ENCODE measurements around the gene TGM2.

The TGM2 gene

GRCh38 chr20:38161412-38161774 lies 3.7 kb downstream of the TGM2 start:
- no peak for DNase-seq (ENCODE audit: low spot score)

DNA sequence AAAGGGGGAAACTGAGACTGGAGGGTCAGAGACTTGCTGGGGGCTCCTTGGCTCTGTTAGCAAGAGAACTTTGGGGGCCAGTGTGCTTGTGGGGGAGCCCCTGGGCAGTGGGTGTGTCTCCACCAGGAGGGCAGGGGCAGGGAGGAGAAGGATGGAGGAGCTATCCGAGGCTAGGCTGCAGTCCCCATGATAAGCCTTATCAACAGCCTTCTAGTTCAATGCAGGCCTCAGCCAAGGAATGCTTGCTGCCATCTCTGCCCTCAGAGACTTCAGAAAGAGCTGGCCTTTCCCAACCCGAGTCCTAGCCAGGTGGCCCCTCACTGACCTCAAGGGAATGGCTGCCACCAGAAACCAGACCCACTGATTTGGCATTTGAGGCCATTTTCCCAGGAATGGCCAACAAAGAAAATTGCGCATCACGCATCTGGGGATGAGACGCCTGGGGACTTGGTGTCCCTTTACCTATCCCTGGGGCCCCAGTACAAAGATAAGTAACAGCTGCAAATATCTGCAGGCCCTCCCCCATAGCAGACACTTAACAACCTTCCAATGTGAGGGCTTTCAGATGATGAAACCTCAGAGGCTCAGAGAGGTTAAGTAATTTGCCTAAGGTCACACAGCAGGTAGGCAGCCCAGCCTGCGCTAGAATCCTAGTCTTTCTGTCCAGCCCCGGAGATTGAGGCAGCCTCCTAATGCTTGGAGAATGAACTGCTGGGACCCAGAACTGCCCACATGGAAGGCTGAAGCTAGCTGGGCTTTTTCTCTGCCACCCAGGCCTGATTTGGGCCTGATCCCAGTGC lies 4.9 kb downstream of the TGM2 start:
- DNase-seq (ENCODE audit: low spot score): no peak

DNA sequence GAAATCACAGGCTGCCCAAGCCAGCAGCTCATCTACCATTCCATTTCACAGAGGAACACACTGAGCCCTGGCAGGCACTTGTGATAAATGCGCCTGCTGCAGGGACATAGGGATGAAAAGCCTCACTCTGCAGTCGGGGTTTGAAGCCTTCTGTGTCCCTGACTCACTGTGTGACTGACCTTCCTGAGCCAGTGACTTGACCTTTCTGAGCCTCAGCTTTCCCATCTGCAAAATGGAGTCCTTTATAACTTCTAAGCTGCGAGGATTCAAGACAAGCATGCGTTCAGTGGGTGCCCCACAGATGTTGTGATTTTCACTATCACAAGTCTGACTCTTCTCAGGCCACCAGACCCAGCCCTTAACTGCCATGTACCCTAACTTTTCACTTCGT lies 5.5 kb downstream of the TGM2 start:
- DNase-seq (ENCODE audit: low spot score): no peak

DNA sequence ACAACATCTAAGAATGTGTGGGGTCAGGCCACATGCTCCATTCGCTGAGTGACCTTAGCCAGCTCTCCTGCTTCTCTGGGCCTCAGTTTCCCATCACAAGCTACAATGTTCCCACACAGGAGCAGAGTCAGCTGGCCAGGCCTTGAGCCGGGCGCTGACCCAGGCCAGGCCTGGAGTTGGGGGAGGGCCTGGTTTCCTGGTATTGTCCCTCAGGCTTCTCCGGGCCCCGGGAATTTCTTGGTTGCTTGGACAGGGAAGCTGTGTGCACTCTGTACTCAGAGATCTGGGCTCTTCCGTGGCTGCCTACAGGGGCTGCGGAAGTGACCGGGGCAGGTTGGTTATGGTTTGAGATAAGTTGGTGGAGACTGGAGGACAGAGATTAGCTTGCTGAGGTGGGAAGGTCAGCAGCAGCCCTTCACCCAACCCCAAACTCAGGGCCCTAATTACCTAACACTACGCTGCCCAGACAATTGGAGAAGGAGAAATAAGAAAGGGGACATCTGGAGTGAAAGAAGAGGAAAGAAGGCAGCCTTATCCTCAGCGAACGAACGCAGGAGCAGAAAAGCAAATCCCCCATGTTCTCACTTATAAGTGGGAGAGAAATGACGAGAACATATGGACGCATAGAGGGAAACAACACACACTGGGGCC lies 6.2 kb downstream of the TGM2 start:
- no peak for DNase-seq (ENCODE audit: low spot score)

- no peak for DNase-seq (ENCODE audit: low spot score)
Measured at GRCh38 chr20:38157635-38158495, 7.2 kb downstream of the TGM2 start.

DNA sequence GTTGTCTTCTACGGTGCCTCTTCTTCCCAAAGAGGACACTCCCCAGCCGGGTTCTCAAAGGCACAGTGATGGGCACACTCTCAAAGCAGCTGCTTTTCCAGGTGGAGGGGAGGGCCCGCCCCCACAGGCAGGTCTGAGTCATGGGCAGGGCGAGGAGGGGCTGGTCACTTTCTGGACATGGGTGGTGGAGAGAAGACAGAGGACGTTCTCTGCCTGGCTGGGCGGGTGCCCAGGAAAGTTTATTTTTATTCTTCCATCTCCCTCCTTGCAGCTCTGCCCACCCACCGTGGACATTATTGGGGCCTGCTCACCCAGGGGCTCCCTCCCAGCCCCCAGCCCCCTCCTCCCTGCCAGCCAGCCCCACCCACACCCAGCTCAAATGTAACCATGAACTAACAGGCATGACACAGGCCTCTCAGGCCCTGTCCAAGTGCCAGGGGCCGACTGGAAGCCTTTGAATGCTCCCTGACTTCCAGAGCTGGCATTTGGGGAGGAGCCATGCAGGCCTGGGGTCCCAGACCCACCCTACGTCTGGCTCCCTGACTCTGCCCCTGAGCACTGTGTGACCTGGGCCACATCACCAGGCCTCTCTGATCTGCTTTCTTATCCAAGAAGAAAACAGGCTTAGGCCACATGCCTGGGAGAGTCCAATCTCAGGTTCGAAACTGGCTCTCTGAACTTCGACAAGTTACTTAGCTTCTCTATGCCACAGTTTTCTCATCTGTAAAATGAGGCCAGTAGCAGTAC lies 8.0 kb downstream of the TGM2 start:
- no peak for DNase-seq (ENCODE audit: low spot score)

DNA sequence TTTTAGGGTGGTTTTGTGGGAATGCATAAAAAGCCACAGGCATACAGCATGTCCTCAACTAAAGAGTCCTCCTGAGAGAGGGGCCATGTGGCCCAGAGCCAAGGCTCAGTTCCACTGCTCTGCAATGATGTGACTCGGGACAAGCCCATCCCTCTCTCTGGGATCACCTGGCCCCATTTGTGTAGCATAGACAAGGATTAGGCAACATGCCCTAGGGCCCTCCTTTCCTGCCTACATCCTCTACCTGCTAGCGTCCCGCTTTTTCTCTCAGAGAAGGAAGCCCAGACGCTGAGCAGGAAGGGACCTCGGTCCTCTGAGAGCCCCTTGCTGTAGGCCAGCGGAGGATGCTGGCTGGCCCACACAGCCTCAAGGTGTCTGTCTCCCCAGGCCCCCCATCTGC lies 8.8 kb downstream of the TGM2 start:
- no peak for DNase-seq (ENCODE audit: low spot score)

DNA sequence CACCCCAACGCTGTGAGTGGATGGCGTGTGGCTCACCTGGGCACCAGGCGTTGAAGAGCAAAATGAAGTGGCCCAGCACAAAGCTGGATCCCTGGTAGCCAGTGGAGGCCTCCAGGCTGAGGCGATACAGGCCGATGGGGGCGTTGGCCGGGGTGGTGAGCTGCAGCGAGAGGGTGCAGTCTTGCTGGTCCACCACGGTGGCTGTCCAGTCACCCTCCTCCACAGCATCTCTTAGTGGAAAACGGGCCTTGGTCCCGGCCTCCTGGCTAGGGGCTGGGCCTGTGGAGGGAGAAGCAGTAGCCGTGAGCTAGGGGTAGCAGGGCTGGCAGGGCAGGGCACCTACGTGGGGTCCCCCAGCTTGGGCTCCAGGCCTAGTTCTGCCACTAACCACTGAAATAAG lies 9.3 kb downstream of the TGM2 start:
- DNase-seq (ENCODE audit: low spot score): no peak

- DNase-seq (ENCODE audit: low spot score): no peak
Measured at GRCh38 chr20:38153401-38153800, 11.7 kb downstream of the TGM2 start.

DNA sequence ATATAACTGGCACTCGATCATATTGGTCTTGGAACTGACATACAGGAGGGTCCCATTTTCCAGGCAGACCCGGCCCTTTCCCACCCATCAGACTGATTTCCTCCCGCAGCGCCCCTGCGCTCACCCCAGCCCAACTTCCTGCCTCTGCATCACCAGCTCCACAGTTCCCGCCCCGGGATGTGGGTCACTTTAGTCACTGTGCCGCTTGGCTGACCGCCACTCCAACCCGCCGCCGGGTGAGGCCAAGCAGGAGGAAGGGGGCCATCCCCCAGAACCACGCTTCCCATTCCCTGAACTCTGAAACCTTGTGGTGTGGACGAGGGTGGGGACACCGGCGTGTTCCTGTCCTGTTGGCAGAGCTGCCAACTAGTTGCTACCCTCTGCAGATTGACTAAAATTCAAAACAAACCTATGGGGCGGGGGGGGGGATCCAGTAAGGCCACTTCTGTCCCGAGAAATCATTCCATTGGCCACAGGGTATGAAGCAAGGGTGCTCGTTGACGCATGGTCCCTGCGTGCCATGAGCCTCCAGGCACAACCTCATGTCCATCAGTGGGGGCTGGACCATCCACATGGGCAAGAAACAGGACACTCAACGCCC lies 12.3 kb downstream of the TGM2 start:
- DNase-seq (ENCODE audit: low spot score): no peak

DNA sequence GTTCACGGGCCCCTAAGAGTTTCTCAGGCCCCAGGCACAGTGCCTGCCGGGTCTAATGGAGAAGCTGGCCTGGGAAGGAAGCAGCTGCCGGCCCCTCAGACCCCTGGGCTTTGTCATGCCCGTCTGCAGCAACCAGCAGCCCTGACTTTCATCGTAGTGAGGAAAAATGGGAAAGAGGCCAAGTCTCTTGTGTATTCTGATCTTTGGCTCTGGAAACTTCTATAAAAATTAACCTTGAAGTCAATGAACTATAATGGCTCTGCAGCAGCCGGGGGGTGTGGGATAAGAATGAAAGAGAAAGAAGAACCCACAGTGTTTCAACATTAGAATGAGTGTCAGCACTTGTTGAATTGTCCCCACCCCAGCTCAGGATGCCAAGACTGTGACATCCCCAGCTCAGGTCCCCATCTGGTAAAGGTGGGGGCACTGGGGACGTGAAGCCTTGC lies 12.9 kb downstream of the TGM2 start:
- no peak for DNase-seq (ENCODE audit: low spot score)

- no peak for DNase-seq (ENCODE audit: low spot score)
Measured at GRCh38 chr20:38151455-38151854, 13.6 kb downstream of the TGM2 start.

- no peak for DNase-seq (ENCODE audit: low spot score)
Measured at GRCh38 chr20:38150335-38151170, 14.5 kb downstream of the TGM2 start.

DNA sequence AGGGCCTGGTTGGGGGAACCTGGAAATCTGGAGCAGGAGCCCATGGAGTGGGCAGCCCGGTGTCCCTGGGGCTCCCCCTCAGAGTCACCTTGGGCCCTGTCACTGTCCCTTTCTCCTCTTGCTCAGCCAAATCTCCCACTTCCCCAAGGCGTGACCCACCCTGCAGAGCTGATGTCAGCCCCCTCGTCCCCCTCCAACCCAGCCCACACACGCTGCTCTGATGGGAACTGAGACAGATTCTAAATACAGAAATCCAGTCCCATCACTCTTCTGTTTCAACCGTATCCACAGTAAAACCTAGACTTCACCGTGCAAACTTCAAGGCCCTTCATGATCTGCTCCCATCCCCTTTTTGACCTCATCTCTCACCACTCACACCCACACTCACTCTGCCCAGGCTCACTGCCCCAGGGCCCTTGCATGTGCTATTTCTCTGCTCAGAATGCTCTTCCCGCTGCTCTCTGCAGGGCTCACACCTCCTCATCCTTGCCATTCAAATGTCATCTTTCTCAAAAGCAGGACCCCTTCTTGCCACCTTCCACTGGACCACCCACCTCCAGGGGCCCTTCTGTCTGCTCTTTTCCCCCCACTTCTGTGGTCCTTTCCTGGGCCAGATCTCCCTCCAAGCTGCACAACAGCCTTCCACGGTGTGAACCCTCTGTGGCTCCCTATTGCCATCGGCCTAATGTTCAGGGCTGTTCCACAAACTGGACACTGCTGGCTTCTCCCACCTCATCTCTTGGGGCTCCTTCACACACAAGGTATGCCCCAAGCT lies 16.6 kb downstream of the TGM2 start:
- no peak for DNase-seq (ENCODE audit: low spot score)

DNA sequence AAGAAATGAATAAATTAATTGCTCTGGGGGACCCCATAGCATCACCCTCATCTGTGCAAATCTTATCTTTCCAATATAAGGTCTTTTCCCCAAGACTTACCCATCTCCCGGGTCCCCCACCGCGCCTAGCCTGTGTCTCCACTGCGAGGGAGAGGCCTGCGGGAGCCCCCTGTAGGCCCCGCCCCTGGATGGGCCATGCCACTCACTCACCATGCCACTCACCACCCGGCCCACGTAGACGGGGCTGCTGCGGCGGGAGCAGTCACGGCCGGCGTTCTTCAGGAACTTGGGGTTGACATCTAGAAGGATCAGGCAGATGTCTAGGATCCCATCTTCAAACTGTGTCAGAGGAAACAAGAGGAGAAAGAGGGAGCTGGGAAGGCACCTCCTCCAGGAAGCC lies 17.3 kb downstream of the TGM2 start:
- no peak for DNase-seq (ENCODE audit: low spot score)

GRCh38 chr20:38147163-38147562 lies 17.9 kb downstream of the TGM2 start:
- DNase-seq (ENCODE audit: low spot score): no peak

GRCh38 chr20:38146628-38147027 lies 18.4 kb downstream of the TGM2 start:
- no peak for DNase-seq (ENCODE audit: low spot score)

- no peak for DNase-seq (ENCODE audit: low spot score)
Measured at GRCh38 chr20:38146156-38146555, 18.9 kb downstream of the TGM2 start.

DNA sequence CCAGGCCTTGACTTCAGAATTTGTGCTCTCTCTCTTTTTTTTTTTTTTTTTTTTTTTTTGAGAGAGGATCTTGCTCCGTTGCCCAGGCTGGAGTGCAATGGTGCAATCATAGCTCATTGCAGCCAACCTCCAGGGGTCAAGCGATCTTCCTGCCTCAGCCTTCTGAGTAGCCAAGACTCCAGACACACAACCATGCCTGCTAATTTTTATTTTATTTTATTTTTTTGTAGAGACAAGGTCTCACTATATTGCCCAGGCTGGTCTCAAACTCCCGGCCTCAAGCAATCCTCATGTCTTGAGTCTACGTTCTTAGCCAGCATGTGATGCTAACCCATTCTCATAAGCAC lies 19.4 kb downstream of the TGM2 start:
- no peak for DNase-seq (ENCODE audit: low spot score)
